ENCODE results near the gene VPS39. TPM values are rescaled to one million over a fixed set of nuclear protein-coding genes. Genes with fewer than 3 reads are reported as not detected.

Gene VPS39
- total and polyA plus RNA-seq, 8 donors, result 26.4 to 52.6 (median 32.7) TPM

GRCh38 chr15:42175671-42176070 lies 32.4 kb downstream of the VPS39 start:
- no peaks in the 10 kb centered on the region for H3K9me3 ChIP-seq
- FAIRE-seq (no peak), DNase-seq (no peak), ATAC-seq (no peak)
- TF ChIP-seq CTCF (IDR thresholded peaks at IDR 0.05), result no peak
- H3K27me3 ChIP-seq, result no peaks in the 10 kb centered on the region
- 82 to 84% methylated on average over 5 of the region's 5 CpGs for WGBS, 2 donors
- no peak overlapping the region for H3K27ac ChIP-seq
- H3K4me1 ChIP-seq, result no peaks in the 10 kb centered on the region
- H3K4me3 ChIP-seq, result no peak overlapping the region
- peaks cover 0 to 54% (median 31%) of the 10 kb centered on the region in 3 donors for H3K36me3 ChIP-seq
- intact Hi-C loops (cut with DNase I), result no loop called here

GRCh38 chr15:42172475-42172874 lies 35.6 kb downstream of the VPS39 start:
- TF ChIP-seq CTCF (IDR thresholded peaks at IDR 0.05), result no peak
- FAIRE-seq (no peak), DNase-seq (no peak), ATAC-seq (no peak)
- H3K27me3 ChIP-seq, result no peaks in the 10 kb centered on the region
- peaks cover 0 to 62% (median 29%) of the 10 kb centered on the region in 3 donors for H3K36me3 ChIP-seq
- 87 to 92% methylated on average over 5 of the region's 5 CpGs for WGBS, 2 donors
- H3K4me1 ChIP-seq, result no peaks in the 10 kb centered on the region
- H3K4me3 ChIP-seq, result no peak overlapping the region
- intact Hi-C loops (cut with DNase I), result no loop called here
- H3K9me3 ChIP-seq, result no peaks in the 10 kb centered on the region
- no peak overlapping the region for H3K27ac ChIP-seq

- DNase-seq (no peak), FAIRE-seq (no peak), ATAC-seq (no peak)
- intact Hi-C loops (cut with DNase I), result no loop called here
- H3K27me3 ChIP-seq, result no peaks in the 10 kb centered on the region
- peaks cover 0 to 65% (median 32%) of the 10 kb centered on the region in 3 donors for H3K36me3 ChIP-seq
- WGBS, 2 donors, result 83 to 90% methylated on average over 1 of the region's 1 CpG
- no peak overlapping the region for H3K27ac ChIP-seq
- no peak overlapping the region for H3K4me3 ChIP-seq
- H3K4me1 ChIP-seq, result no peaks in the 10 kb centered on the region
- H3K9me3 ChIP-seq, result no peaks in the 10 kb centered on the region
- TF ChIP-seq CTCF (IDR thresholded peaks at IDR 0.05), result no peak
Measured at GRCh38 chr15:42171795-42172194, 36.3 kb downstream of the VPS39 start.

DNA sequence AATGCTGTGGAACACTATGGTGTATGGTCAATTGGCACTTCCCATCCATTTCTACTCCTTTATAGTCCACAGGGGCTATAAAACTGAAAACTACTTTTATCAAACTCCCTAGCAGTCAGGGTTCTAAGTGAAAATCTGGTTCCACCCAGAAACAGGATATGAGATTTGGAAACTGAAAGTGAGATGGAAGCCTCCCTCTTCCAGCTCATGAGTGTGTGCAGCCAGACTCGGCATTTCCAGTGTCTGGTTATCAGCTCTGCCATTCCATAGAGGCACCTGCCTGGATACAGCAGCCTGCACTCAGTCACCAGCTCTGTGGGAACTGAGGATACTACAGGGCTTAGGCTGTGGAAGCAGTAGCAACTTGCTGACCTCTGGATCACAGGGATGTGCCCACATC lies 37.0 kb downstream of the VPS39 start:
- no peak for TF ChIP-seq CTCF (IDR thresholded peaks at IDR 0.05)
- intact Hi-C loops (cut with DNase I), result no loop called here
- no peak for DNase-seq
- no peak for FAIRE-seq
- Histone ChIP-seq H3K9me3 (no peaks in the 10 kb centered on the region), H3K27ac (no peak overlapping the region), H3K27me3 (no peaks in the 10 kb centered on the region), H3K4me3 (no peak overlapping the region), H3K36me3 (peaks cover 0 to 70% (median 39%) of the 10 kb centered on the region in 3 donors), H3K4me1 (no peaks in the 10 kb centered on the region)
- ATAC-seq, result peak in 1 of 4 donors; percentile 18
- 75 to 94% methylated on average over 1 of the region's 1 CpG for WGBS, 2 donors

DNA sequence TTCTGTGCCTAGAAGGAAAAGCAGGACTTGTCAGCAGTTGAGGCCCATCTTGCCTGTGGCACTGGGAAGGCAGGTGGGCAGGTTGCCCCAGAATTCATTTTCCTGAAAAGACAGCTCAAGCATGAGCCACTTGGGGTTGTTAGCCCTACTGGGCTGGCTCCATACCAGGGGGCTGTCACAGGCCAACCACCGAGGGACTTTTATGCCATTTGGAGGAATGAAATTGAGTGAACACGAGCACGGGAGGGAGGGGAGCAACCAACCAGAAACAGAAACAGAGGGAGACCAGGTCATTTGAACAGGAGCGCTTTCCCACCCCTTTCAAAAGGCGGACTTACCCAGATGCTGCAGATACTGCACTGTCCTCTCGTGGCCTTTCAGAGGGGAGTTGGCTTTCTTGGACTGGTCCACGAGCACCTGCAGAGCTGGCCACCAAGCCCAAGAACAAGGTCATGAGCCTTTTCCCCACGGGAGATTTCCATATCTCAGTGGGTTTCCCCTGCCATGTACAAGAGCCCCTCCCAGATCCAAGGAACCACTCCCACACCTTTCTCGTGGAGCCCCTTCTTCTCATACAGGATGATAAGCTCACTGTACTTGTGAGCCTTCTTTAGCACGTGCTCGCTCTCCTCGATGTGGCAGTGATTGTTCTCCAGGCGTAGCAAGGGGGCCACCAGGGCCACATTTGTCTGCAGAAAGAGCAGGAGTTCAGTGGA lies 41.7 kb downstream of the VPS39 start:
- ATAC-seq, result no peak
- H3K4me3 ChIP-seq, result no peak overlapping the region
- WGBS, 2 donors, result 89 to 93% methylated on average over 13 of the region's 13 CpGs
- no peak for DNase-seq
- H3K36me3 ChIP-seq, result peaks cover 0 to 82% (median 47%) of the 10 kb centered on the region in 3 donors
- no peak overlapping the region for H3K27ac ChIP-seq
- TF ChIP-seq CTCF (IDR thresholded peaks at IDR 0.05), result no peak
- H3K9me3 ChIP-seq, result no peaks in the 10 kb centered on the region
- intact Hi-C loops (cut with DNase I), result loop anchor here in 1 of 3 donors (10.0 kb wide), 1 partner anchor 58 kb away; no protein-coding TSS in a partner anchor
- H3K27me3 ChIP-seq, result no peaks in the 10 kb centered on the region
- H3K4me1 ChIP-seq, result no peaks in the 10 kb centered on the region
- FAIRE-seq, result no peak

Data from pancreas (tissue), 10 donors.